Tibial artery (tissue), 4 donors: ENCODE measurements around the gene ATP8B1.

Source experiments
- DNase-seq, 2 donors: peaks; one replicate each; pipeline ENCODE4 v3.0.0-alpha.2; 2019
- H3K27ac ChIP-seq, 2 donors: fragments of 200-600 bp; sonication (generic) in 1 of 2; 1 replicate in 1 of 2; 2 replicates in 1 of 2; pipeline ENCODE4 v1.5.1; 2018 to 2019; ENCODE audit warnings: mild to moderate bottlenecking in 1 of 2
- H3K27me3 ChIP-seq, 2 donors: fragments of 200-600 bp; sonication (generic) in 1 of 2; one replicate each; pipeline versions ENCODE4 v1.5.1 to v1.6.0; 2016 to 2019
- H3K36me3 ChIP-seq, 3 donors: fragments of 200-600 bp; sonication (generic) in 2 of 3; one replicate each; pipeline ENCODE4 v1.5.1; 2016 to 2019; ENCODE audit warnings: mild to moderate bottlenecking in 2 of 3
- H3K4me1 ChIP-seq, 4 donors: fragments of 200-600 bp; sonication (generic) in 2 of 4; 1 replicate in 3 of 4; 2 replicates in 1 of 4; pipeline ENCODE4 v1.5.1; 2016 to 2019
- H3K4me3 ChIP-seq, 2 donors: fragments of 200-600 bp; sonication (generic) in 1 of 2; 1 replicate in 1 of 2; 2 replicates in 1 of 2; pipeline ENCODE4 v1.5.1; 2018 to 2019; ENCODE audit warnings: mild to moderate bottlenecking in 2 of 2
- H3K9me3 ChIP-seq, 3 donors: fragments of 200-600 bp; sonication (generic) in 1 of 3; one replicate each; pipeline ENCODE4 v1.5.1; 2016 to 2019
- CTCF ChIP-seq, 2 experiments: fragments of 200-600 bp in 1 of 2; fragments of 450-650 bp in 1 of 2; IDR thresholded peaks; one replicate each; pipeline ENCODE4 v1.5.1; 2017 to 2019; ENCODE audit warnings: antibody characterized with exemption in 2 of 2, mild to moderate bottlenecking in 1 of 2, moderate library complexity in 1 of 2
- intact Hi-C: fragments of 100-400 bp; cut with DNase I; formaldehyde crosslinking; loops from one replicate; pipeline ENCODE4 v1.15.0; 2023; ENCODE audit warnings: low total_unique reads

ATP8B1 gene

GRCh38 chr18:57677262-57678211, 125.6 kb downstream of the ATP8B1 start:
- Histone ChIP-seq H3K36me3 (peaks cover 25 to 38% (median 29%) of the 10 kb centered on the region in 3 donors), H3K27ac (peak overlapping the region; percentile 35 to 59), H3K9me3 (no peaks in the 10 kb centered on the region), H3K4me1 (peaks cover 0 to 36% (median 21%) of the 10 kb centered on the region in 4 donors), H3K4me3 (no peak overlapping the region), H3K27me3 (no peaks in the 10 kb centered on the region)
- no peak for TF ChIP-seq CTCF (IDR thresholded peaks at IDR 0.05)
- DNase-seq = no peak
- intact Hi-C loops = no loop called here

GRCh38 chr18:57674891-57675290, 128.2 kb downstream of the ATP8B1 start:
- no peaks in the 10 kb centered on the region for H3K27me3 ChIP-seq
- H3K9me3 ChIP-seq = no peaks in the 10 kb centered on the region
- DNase-seq = no peak
- no peak for TF ChIP-seq CTCF (IDR thresholded peaks at IDR 0.05)
- no peak overlapping the region for H3K4me3 ChIP-seq
- H3K36me3 ChIP-seq = peaks cover 16 to 29% (median 28%) of the 10 kb centered on the region in 3 donors
- intact Hi-C loops = no loop called here
- H3K27ac ChIP-seq = peak overlapping the region; percentile 35 to 59
- peaks cover 0 to 36% (median 21%) of the 10 kb centered on the region in 4 donors for H3K4me1 ChIP-seq

- H3K9me3 ChIP-seq = no peaks in the 10 kb centered on the region
- H3K4me1 ChIP-seq = peaks cover 0 to 32% (median 15%) of the 10 kb centered on the region in 4 donors
- H3K27me3 ChIP-seq = no peaks in the 10 kb centered on the region
- intact Hi-C loops = no loop called here
- no peak overlapping the region for H3K27ac ChIP-seq
- DNase-seq = no peak
- no peak for TF ChIP-seq CTCF (IDR thresholded peaks at IDR 0.05)
- H3K4me3 ChIP-seq = no peak overlapping the region
- peaks cover 32 to 69% (median 45%) of the 10 kb centered on the region in 3 donors for H3K36me3 ChIP-seq
These were observed 133.1 kb downstream of the ATP8B1 start for GRCh38 chr18:57670046-57670445.

GRCh38 chr18:57668021-57668420, 135.1 kb downstream of the ATP8B1 start:
- no peak overlapping the region for H3K4me3 ChIP-seq
- DNase-seq = no peak
- no peak for TF ChIP-seq CTCF (IDR thresholded peaks at IDR 0.05)
- peaks cover 0 to 29% (median 13%) of the 10 kb centered on the region in 4 donors for H3K4me1 ChIP-seq
- H3K27ac ChIP-seq = no peak overlapping the region
- intact Hi-C loops = no loop called here
- no peaks in the 10 kb centered on the region for H3K9me3 ChIP-seq
- peaks cover 33 to 60% (median 42%) of the 10 kb centered on the region in 3 donors for H3K36me3 ChIP-seq
- H3K27me3 ChIP-seq = no peaks in the 10 kb centered on the region

GRCh38 chr18:57666818-57667497, 136.2 kb downstream of the ATP8B1 start:
- Histone ChIP-seq H3K27me3 (no peaks in the 10 kb centered on the region), H3K4me1 (peaks cover 0 to 29% (median 13%) of the 10 kb centered on the region in 4 donors), H3K36me3 (peaks cover 35 to 69% (median 50%) of the 10 kb centered on the region in 3 donors), H3K9me3 (no peaks in the 10 kb centered on the region), H3K27ac (peak overlapping the region; percentile 44 to 64), H3K4me3 (no peak overlapping the region)
- no peak for TF ChIP-seq CTCF (IDR thresholded peaks at IDR 0.05)
- no peak for DNase-seq
- intact Hi-C loops = no loop called here
